Spleen (tissue), 11 donors: Measurements from ENCODE around the gene HEXD. TPM values are rescaled to one million over a fixed set of nuclear protein-coding genes. Genes with fewer than 3 reads are reported as not detected.

ENCODE experiments used
- DNase-seq: peaks from one replicate; pipeline ENCODE4 v3.0.0-alpha.2; 2020
- H3K27ac ChIP-seq, 8 donors: fragments of 200-600 bp; sonication (generic) in 7 of 8; 1 replicate in 4 of 8; 2 replicates in 4 of 8; pipeline versions ENCODE4 v1.5.0 to v1.8.0; 2016 to 2021; ENCODE audit warnings: inconsistent platforms in 4 of 8, mild to moderate bottlenecking in 4 of 8, moderate library complexity in 1 of 8
- H3K27me3 ChIP-seq, 7 donors: fragments of 200-600 bp; sonication (generic) in 6 of 7; replicated peaks in 1 of 7; 1 replicate in 4 of 7; 2 replicates in 3 of 7; pipeline versions ENCODE4 v1.5.0 to v1.8.0; 2016 to 2021; ENCODE audit warnings: inconsistent platforms in 3 of 7, mild to moderate bottlenecking in 1 of 7
- H3K36me3 ChIP-seq, 6 donors: fragments of 200-600 bp; sonication (generic) in 5 of 6; 1 replicate in 4 of 6; 2 replicates in 2 of 6; pipeline versions ENCODE4 v1.5.0 to v1.8.0; 2016 to 2021; ENCODE audit warnings: inconsistent platforms in 2 of 6
- H3K4me1 ChIP-seq, 6 donors: fragments of 200-600 bp; sonication (generic) in 5 of 6; 1 replicate in 3 of 6; 2 replicates in 3 of 6; pipeline versions ENCODE4 v1.5.0 to v1.8.0; 2016 to 2021; ENCODE audit warnings: inconsistent platforms in 3 of 6
- H3K4me3 ChIP-seq, 8 donors: fragments of 200-600 bp; sonication (generic) in 7 of 8; 1 replicate in 4 of 8; 2 replicates in 4 of 8; pipeline versions ENCODE4 v1.5.0 to v1.8.0; 2016 to 2021; ENCODE audit warnings: inconsistent platforms in 4 of 8, mild to moderate bottlenecking in 4 of 8, moderate library complexity in 2 of 8
- H3K9me3 ChIP-seq, 8 donors: fragments of 200-600 bp; sonication (generic) in 7 of 8; 1 replicate in 4 of 8; 2 replicates in 4 of 8; pipeline versions ENCODE4 v1.5.0 to v1.8.0; 2016 to 2021; ENCODE audit warnings: inconsistent platforms in 4 of 8
- CTCF ChIP-seq, 11 experiments: fragments of 200-600 bp in 7 of 11; fragments of 450-650 bp in 4 of 11; sonication (generic) in 4 of 11; IDR thresholded peaks in 8 of 11; conservative IDR thresholded peaks in 3 of 11; 1 replicate in 7 of 11; 2 replicates in 4 of 11; pipeline versions ENCODE4 v1.4.0 to v1.8.0; 2016 to 2021; ENCODE audit warnings: antibody characterized with exemption in 11 of 11, inconsistent platforms in 4 of 11, mild to moderate bottlenecking in 1 of 11
- POLR2A ChIP-seq, 3 donors: fragments of 450-650 bp; IDR thresholded peaks; one replicate each; pipeline ENCODE4 v1.5.1; 2017; ENCODE audit warnings: antibody characterized with exemption in 3 of 3, mild to moderate bottlenecking in 1 of 3
- POLR2AphosphoS5 ChIP-seq, 3 donors: sonication (generic); formaldehyde crosslinking; IDR thresholded peaks; one replicate each; pipeline ENCODE4 v1.5.1; 2017; ENCODE audit warnings: antibody characterized with exemption in 3 of 3
- WGBS, 5 donors: extraction: QIAGEN DNeasy Blood & Tissue Kit in 3 of 5; methylation state at CpG; one replicate each; pipeline versions ENCODE4 v1.1.5 to v1.1.7; 2013 to 2018; 5-methylcytosine and 5-hydroxymethylcytosine counted together
- intact Hi-C: fragments of 100-400 bp; cut with DNase I; formaldehyde crosslinking; loops from one replicate; pipeline ENCODE4 v1.15.0; 2023; ENCODE audit warnings: low total_unique reads
- polyA plus RNA-seq, 3 donors: library from polyadenylated mRNA; stranded (reverse); fragments of 200-250 nt; gene quantifications; one replicate each; pipeline ENCODE4 v1.2.1, GENCODE V29; 2013
- total RNA-seq, 7 donors: library from RNA; depleted of rRNA in 3 of 7; stranded (reverse); fragments of >200 nt in 3 of 7; fragmentation: NEBNext Ultra II Directional in 4 of 7; extraction: Animal tissue kit (Norgen Biotek cat#: 25700) in 4 of 7; gene quantifications; one replicate each; pipeline versions ENCODE4 v1.1.0 to v1.2.1, GENCODE V29; 2016 to 2021
- donor health status: healthy with polysubstance abuse.
- donor health status: DM: no; HTN: no; CAD: no; lungs with moderate emphysema.
- donor health status: DM: no; HTN: no; CAD: no.
- donor health status: Bipolar disorder and iron deficiency.
- donor health status: healthy.
- donor health status: DM: no; HTN: no; CAD: no.
- donor health status: DM: yes; HTN: yes; CAD: no.

Gene HEXD
- total and polyA plus RNA-seq, 10 donors, result 62.3 to 272 (median 74.7) TPM

GRCh38 chr17:82489851-82490511 lies 71.8 kb downstream of the HEXD start:
- Histone ChIP-seq H3K36me3 (peaks cover 3 to 57% (median 40%) of the 10 kb centered on the region in 6 donors), H3K4me3 (no peak overlapping the region), H3K27me3 (no peaks in the 10 kb centered on the region), H3K27ac (no peak overlapping the region), H3K9me3 (no peaks in the 10 kb centered on the region), H3K4me1 (peaks cover 0 to 19% (median 9%) of the 10 kb centered on the region in 6 donors)
- intact Hi-C loops, result loop anchor here (10.0 kb wide), 1 partner anchor 65 kb away; no protein-coding TSS in a partner anchor
- TF ChIP-seq POLR2A (IDR thresholded peaks at IDR 0.05), result no peak
- no peak for TF ChIP-seq CTCF (IDR thresholded peaks at IDR 0.05 in 8 of 11, conservative IDR thresholded peaks at IDR 0.05 in 3 of 11)
- TF ChIP-seq POLR2AphosphoS5 (IDR thresholded peaks at IDR 0.05), result no peak
- no peak for DNase-seq
- WGBS, 5 donors, result 85 to 87% (median 86%) methylated on average over 21 of the region's 21 CpGs

GRCh38 chr17:82490512-82491195 lies 72.5 kb downstream of the HEXD start:
- intact Hi-C loops, result loop anchor here (10.0 kb wide), 1 partner anchor 64 kb away; no protein-coding TSS in a partner anchor
- no peak overlapping the region for H3K27ac ChIP-seq
- H3K4me3 ChIP-seq, result no peak overlapping the region
- TF ChIP-seq POLR2A (IDR thresholded peaks at IDR 0.05) (no peak), CTCF (IDR thresholded peaks at IDR 0.05 in 8 of 11, conservative IDR thresholded peaks at IDR 0.05 in 3 of 11) (no peak), POLR2AphosphoS5 (IDR thresholded peaks at IDR 0.05) (peak in 2 of 3 donors; percentile 53 to 62)
- no peak for DNase-seq
- H3K27me3 ChIP-seq, result no peaks in the 10 kb centered on the region
- H3K9me3 ChIP-seq, result no peaks in the 10 kb centered on the region
- WGBS, 5 donors, result 80 to 89% (median 83%) methylated on average over 19 to 25 of the region's 25 CpGs
- peaks cover 0 to 26% (median 13%) of the 10 kb centered on the region in 6 donors for H3K4me1 ChIP-seq
- H3K36me3 ChIP-seq, result peaks cover 3 to 50% (median 34%) of the 10 kb centered on the region in 6 donors

- 85 to 95% (median 94%) methylated on average over 10 of the region's 10 CpGs for WGBS, 5 donors
- Histone ChIP-seq H3K27ac (no peak overlapping the region), H3K36me3 (peaks cover 3 to 45% (median 29%) of the 10 kb centered on the region in 6 donors), H3K9me3 (no peaks in the 10 kb centered on the region), H3K27me3 (no peaks in the 10 kb centered on the region), H3K4me3 (no peak overlapping the region), H3K4me1 (peaks cover 0 to 26% (median 17%) of the 10 kb centered on the region in 6 donors)
- no peak for DNase-seq
- intact Hi-C loops, result loop anchor here (10.0 kb wide), 1 partner anchor 64 kb away; no protein-coding TSS in a partner anchor
- TF ChIP-seq CTCF (IDR thresholded peaks at IDR 0.05 in 8 of 11, conservative IDR thresholded peaks at IDR 0.05 in 3 of 11), result no peak
- no peak for TF ChIP-seq POLR2AphosphoS5 (IDR thresholded peaks at IDR 0.05)
- TF ChIP-seq POLR2A (IDR thresholded peaks at IDR 0.05), result no peak
Observed at GRCh38 chr17:82491196-82491530, 73.0 kb downstream of the HEXD start.

- H3K27me3 ChIP-seq, result no peaks in the 10 kb centered on the region
- TF ChIP-seq CTCF (IDR thresholded peaks at IDR 0.05 in 8 of 11, conservative IDR thresholded peaks at IDR 0.05 in 3 of 11), result no peak
- TF ChIP-seq POLR2A (IDR thresholded peaks at IDR 0.05), result no peak
- TF ChIP-seq POLR2AphosphoS5 (IDR thresholded peaks at IDR 0.05), result no peak
- peaks cover 2 to 26% (median 21%) of the 10 kb centered on the region in 6 donors for H3K4me1 ChIP-seq
- intact Hi-C loops, result loop anchor here (10.0 kb wide), 1 partner anchor 63 kb away; no protein-coding TSS in a partner anchor
- WGBS, 5 donors, result 84 to 94% (median 89%) methylated on average over 13 to 15 of the region's 15 CpGs
- no peak overlapping the region for H3K27ac ChIP-seq
- H3K9me3 ChIP-seq, result no peaks in the 10 kb centered on the region
- no peak overlapping the region for H3K4me3 ChIP-seq
- no peak for DNase-seq
- H3K36me3 ChIP-seq, result peaks cover 3 to 41% (median 25%) of the 10 kb centered on the region in 6 donors
Observed at GRCh38 chr17:82491533-82491932, 73.4 kb downstream of the HEXD start.
